K562 (cell line): ENCODE data around the gene ACTL9. TPM values are rescaled to one million over a fixed set of nuclear protein-coding genes. Genes with fewer than 3 reads are reported as not detected.

Experiments
- ATAC-seq: fragments of 200-7000 bp; cut with Tn5 transposase; 3 replicates; pipeline ENCODE4 v1.9.1; 2020; ENCODE audit warnings: moderate library complexity
- BruUV-seq: library from RNA; stranded (reverse); fragments of 400-500 nt; replicated peaks from 2 replicates; lab custom pipeline; 2021; lab: Mats Ljungman, UMichigan
- CTCF ChIA-PET: fragments of 300-600 bp; formaldehyde crosslinking; extraction: SDS; loops from one replicate; lab custom pipeline; 2021; ENCODE audit warnings: low intra/inter-chr PET ratio; lab: Yijun Ruan, JAX
- POLR2A ChIA-PET: fragments of 300-600, 350-650 bp; sonication (Branson Sonifier 250); formaldehyde crosslinking; extraction: SDS; loops from one replicate; lab custom pipeline; 2021; ENCODE audit warnings: antibody characterized with exemption, inconsistent platforms; lab: Yijun Ruan, JAX
- DNase-seq, 4 experiments: peaks; one replicate each; pipeline versions ENCODE4 v3.0.0 to v3.0.0-alpha.2; 2011 to 2018; ENCODE audit warnings: low spot score in 3 of 4, mixed read lengths in 3 of 4; ENCODE audit errors: extremely low read depth in 1 of 4
- FAIRE-seq: peaks from 2 replicates; lab custom pipeline; 2011; peaks lifted over from hg19 to GRCh38; lab: Jason Lieb, UNC
- H2AFZ ChIP-seq: 2 replicates; pipeline ENCODE4 v1.6.0; 2011; ENCODE audit warnings: low read depth, low read length, control low read depth, inconsistent platforms
- H3K27ac ChIP-seq: fragments of 200-600 bp; 3 replicates; pipeline ENCODE4 v1.8.0; 2011; ENCODE audit warnings: low read depth, mild to moderate bottlenecking, control low read depth, inconsistent platforms, low read length, moderate library complexity, mixed read lengths; ENCODE audit errors: extremely low read depth
- H3K27me3 ChIP-seq, 2 experiments: fragments of 300-600 bp in 1 of 2; 2 replicates in 1 of 2; 3 replicates in 1 of 2; pipeline versions ENCODE4 v1.6.0 to v1.8.0; 2011; ENCODE audit warnings: inconsistent platforms in 2 of 2, low read length in 2 of 2, mild to moderate bottlenecking in 1 of 2, mixed read lengths in 1 of 2, moderate library complexity in 1 of 2; ENCODE audit not compliant: control insufficient read depth in 2 of 2, insufficient read depth in 2 of 2
- H3K36me3 ChIP-seq: fragments of 300-600 bp; 3 replicates; pipeline ENCODE4 v1.8.0; 2011; ENCODE audit warnings: mild to moderate bottlenecking, low read length, inconsistent platforms; ENCODE audit not compliant: control insufficient read depth, insufficient read depth
- H3K4me1 ChIP-seq, 2 experiments: fragments of 200-600 bp in 1 of 2; replicated peaks in 1 of 2; 2 replicates in 1 of 2; 3 replicates in 1 of 2; pipeline versions ENCODE4 v1.5.1 to v1.8.0; 2011; ENCODE audit warnings: inconsistent platforms in 2 of 2, low read length in 2 of 2, mild to moderate bottlenecking in 1 of 2, mixed read lengths in 1 of 2, moderate library complexity in 1 of 2; ENCODE audit not compliant: control insufficient read depth in 2 of 2, insufficient read depth in 2 of 2
- H3K4me2 ChIP-seq: 2 replicates; pipeline ENCODE4 v1.6.1; 2011; ENCODE audit warnings: low read length, control low read depth, inconsistent platforms, mixed read lengths; ENCODE audit not compliant: insufficient read depth
- H3K4me3 ChIP-seq: fragments of 200-600 bp; sonication (generic), shearing (Covaris generic); 2 replicates; pipeline ENCODE4 v1.5.1; 2016; ENCODE audit warnings: control low read depth, inconsistent platforms
- H3K79me2 ChIP-seq: fragments of 200-600 bp; 3 replicates; pipeline ENCODE4 v1.8.0; 2011; ENCODE audit warnings: low read length, inconsistent platforms; ENCODE audit not compliant: control insufficient read depth, insufficient read depth
- H3K9ac ChIP-seq, 2 experiments: 2 replicates each; pipeline versions ENCODE4 v1.6.0 to v1.6.1; 2011; ENCODE audit warnings: low read depth in 2 of 2, low read length in 2 of 2, control low read depth in 1 of 2, inconsistent platforms in 1 of 2, mild to moderate bottlenecking in 1 of 2, mixed read lengths in 1 of 2; ENCODE audit not compliant: insufficient read depth in 1 of 2
- H3K9me1 ChIP-seq: one replicate; pipeline ENCODE4 v1.6.0; 2011; ENCODE audit warnings: inconsistent platforms, mild to moderate bottlenecking, low read length, moderate library complexity; ENCODE audit not compliant: control insufficient read depth, insufficient read depth
- H3K9me3 ChIP-seq: replicated peaks from 2 replicates; pipeline ENCODE4 v1.5.1; 2011; ENCODE audit warnings: low read depth, low read length, inconsistent platforms; ENCODE audit not compliant: control insufficient read depth, insufficient read depth
- H4K20me1 ChIP-seq: replicated peaks from 2 replicates; pipeline ENCODE4 v1.6.1; 2011; ENCODE audit warnings: low read length, inconsistent platforms, mixed read lengths; ENCODE audit not compliant: control insufficient read depth, insufficient read depth
- CEBPZ ChIP-seq: fragments of 150-350 bp; IDR thresholded peaks from 2 replicates; pipeline ENCODE4 v1.6.1; 2014; ENCODE audit warnings: low read depth, mild to moderate bottlenecking, low read length, borderline replicate concordance
- RBM25 ChIP-seq: fragments of 200-400 bp; formaldehyde crosslinking; IDR thresholded peaks from 2 replicates; pipeline ENCODE4 v1.6.1; 2018; ENCODE audit warnings: low read length, low read depth, moderate library complexity; ENCODE audit not compliant: severe bottlenecking
- WGBS: fragments of 100-300 bp; shearing (Covaris generic); methylation state at CpG from one replicate; pipeline ENCODE4 v1.1.6; 2016; ENCODE audit warnings: low coverage, mixed read lengths; ENCODE audit not compliant: insufficient coverage; ENCODE audit errors: missing lambda C conversion rate; 5-methylcytosine and 5-hydroxymethylcytosine counted together
- in situ Hi-C: fragments of 300-500 bp; cut with MboI; formaldehyde crosslinking; loops from 4 replicates; pipeline ENCODE4 v1.15.0; 2018; ENCODE audit warnings: inconsistent platforms, mixed read lengths
- intact Hi-C: fragments of 100-400 bp; cut with micrococcal nuclease; formaldehyde crosslinking; loops from 2 replicates; pipeline ENCODE4 v1.14.2; 2022
- polyA plus RNA-seq, 8 experiments: library from polyadenylated mRNA; depleted of rRNA in 4 of 8; stranded (reverse) in 5 of 8; unstranded in 3 of 8; fragments of >200 nt; fragmentation: Nextera tagmentation in 2 of 8; fragmentation: Illumina TruSeq in 1 of 8; extraction: Ambion mirVana in 2 of 8; extraction: Trizol in 1 of 8; gene quantifications; 2 replicates each; pipeline versions ENCODE4 v1.2.1 to v1.2.3, GENCODE V29; 2011 to 2014; ENCODE audit warnings: inconsistent platforms in 1 of 8, missing spikeins in 1 of 8
- total RNA-seq, 7 experiments: library from RNA; depleted of rRNA in 6 of 7; stranded (reverse); fragments of >200 nt in 6 of 7; fragmentation: Illumina TruSeq in 2 of 7; extraction: Trizol in 2 of 7; gene quantifications; 2 replicates each; pipeline versions ENCODE4 v1.2.1 to v1.2.3, GENCODE V29; 2011 to 2021; ENCODE audit warnings: low replicate concordance in 1 of 7

The ACTL9 gene
- total and polyA plus RNA-seq, 9 of the 15 experiments (the other 6 are each of a cell fraction or from before 2014, with no cell fraction given), result not detected

DNA sequence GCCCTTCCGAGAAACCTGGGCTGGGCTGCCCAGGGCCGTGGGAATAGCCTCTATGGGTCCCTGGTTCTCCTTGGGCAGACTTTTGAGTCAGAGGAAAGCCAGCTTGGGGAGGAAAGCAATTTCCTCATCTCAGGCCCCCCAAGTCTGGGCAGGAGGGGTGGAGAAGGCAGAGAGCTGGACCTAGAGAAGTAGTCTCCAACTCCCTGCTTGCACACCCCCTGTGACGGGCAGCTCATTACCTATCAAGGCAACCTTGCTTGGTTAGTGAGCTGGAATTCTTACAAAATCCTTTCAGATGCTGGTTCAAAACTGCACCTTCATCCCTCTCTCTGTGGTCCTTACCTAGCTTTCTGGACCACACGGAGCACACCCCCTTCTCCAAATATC lies 33.9 kb downstream of the ACTL9 start:
- in situ Hi-C loops (no loop called here), intact Hi-C loops (no loop called here)
- Histone ChIP-seq H3K9ac (no peak overlapping the region), H3K36me3 (no peaks in the 10 kb centered on the region), H3K27me3 (peaks cover 0 to 6% of the 10 kb centered on the region in 2 experiments; a peak in 2 of 5 replicates), H3K4me1 (peaks cover 0 to 2% of the 10 kb centered on the region in 2 experiments; a peak in 1 of 5 replicates), H3K4me2 (no peak overlapping the region), H3K27ac (no peak overlapping the region), H3K9me3 (no peaks in the 10 kb centered on the region), H3K79me2 (no peaks in the 10 kb centered on the region), H3K4me3 (no peak overlapping the region), H3K9me1 (no peaks in the 10 kb centered on the region), H2AFZ (no peak overlapping the region), H4K20me1 (0 out of 2 replicates have a peak, but pooled peaks cover 2% of the 10 kb centered on the region)
- 0% methylated on average over 4 of the region's 4 CpGs for WGBS
- ATAC-seq (no peak), DNase-seq (no peak), FAIRE-seq (no peak)
- CTCF ChIA-PET, result no interaction called here
- no TSS peak for BruUV-seq
- POLR2A ChIA-PET, result interaction anchor here (0.6 kb wide), 1 partner anchor 308 kb away, joined by 3 read pairs; no protein-coding TSS in a partner anchor
- TF ChIP-seq RBM25 (peak; percentile 67), CEBPZ (no peak)
